Measurements from ENCODE around the gene PLCH1. TPM values are rescaled to one million over a fixed set of nuclear protein-coding genes. Genes with fewer than 3 reads are reported as not detected.

PLCH1 gene
- total RNA-seq, 1 donor from 2014 or later = 2.9 TPM

GRCh38 chr3:155605571-155605970 lies 139.3 kb downstream of the PLCH1 start:
- Histone ChIP-seq H3K27me3 (ENCODE audit: control insufficient read depth, insufficient read depth, low read length) (no peaks in the 10 kb centered on the region), H3K4me3 (ENCODE audit: low read depth, low read length) (no peak overlapping the region), H3K36me3 (ENCODE audit: control insufficient read depth, insufficient read depth, low read length) (no peaks in the 10 kb centered on the region)
- no peak for DNase-seq (ENCODE audit: low read depth)
- TF ChIP-seq, protein P1, sequence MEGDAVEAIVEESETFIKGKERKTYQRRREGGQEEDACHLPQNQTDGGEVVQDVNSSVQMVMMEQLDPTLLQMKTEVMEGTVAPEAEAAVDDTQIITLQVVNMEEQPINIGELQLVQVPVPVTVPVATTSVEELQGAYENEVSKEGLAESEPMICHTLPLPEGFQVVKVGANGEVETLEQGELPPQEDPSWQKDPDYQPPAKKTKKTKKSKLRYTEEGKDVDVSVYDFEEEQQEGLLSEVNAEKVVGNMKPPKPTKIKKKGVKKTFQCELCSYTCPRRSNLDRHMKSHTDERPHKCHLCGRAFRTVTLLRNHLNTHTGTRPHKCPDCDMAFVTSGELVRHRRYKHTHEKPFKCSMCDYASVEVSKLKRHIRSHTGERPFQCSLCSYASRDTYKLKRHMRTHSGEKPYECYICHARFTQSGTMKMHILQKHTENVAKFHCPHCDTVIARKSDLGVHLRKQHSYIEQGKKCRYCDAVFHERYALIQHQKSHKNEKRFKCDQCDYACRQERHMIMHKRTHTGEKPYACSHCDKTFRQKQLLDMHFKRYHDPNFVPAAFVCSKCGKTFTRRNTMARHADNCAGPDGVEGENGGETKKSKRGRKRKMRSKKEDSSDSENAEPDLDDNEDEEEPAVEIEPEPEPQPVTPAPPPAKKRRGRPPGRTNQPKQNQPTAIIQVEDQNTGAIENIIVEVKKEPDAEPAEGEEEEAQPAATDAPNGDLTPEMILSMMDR (IDR thresholded peaks at IDR 0.05; ENCODE audit: insufficient read depth, low read length, poor library complexity, severe bottlenecking) = no peak

DNA sequence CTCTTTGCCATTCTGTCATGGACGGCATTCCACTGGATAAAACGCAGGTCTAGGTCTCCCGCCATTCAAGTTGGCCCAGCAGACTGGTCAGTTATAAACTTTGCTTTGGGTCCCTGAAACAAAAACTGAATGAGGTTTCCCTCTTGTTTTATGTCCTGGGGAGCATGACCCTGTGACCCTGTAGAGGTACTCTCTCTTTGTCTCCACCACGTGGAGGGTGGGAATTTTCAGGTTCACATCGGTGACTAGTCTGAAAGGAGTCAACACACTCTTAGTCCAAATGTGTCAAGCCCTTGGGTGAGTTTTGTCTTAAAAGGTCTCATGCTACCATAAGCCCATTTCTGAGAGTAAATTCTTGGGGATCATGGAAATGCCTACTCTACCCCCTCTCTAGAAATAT lies 139.9 kb downstream of the PLCH1 start:
- Histone ChIP-seq H3K27me3 (ENCODE audit: control insufficient read depth, insufficient read depth, low read length) (no peaks in the 10 kb centered on the region), H3K4me3 (ENCODE audit: low read depth, low read length) (no peak overlapping the region), H3K36me3 (ENCODE audit: control insufficient read depth, insufficient read depth, low read length) (no peaks in the 10 kb centered on the region)
- DNase-seq (ENCODE audit: low read depth) = no peak
- TF ChIP-seq, protein P1 (IDR thresholded peaks at IDR 0.05; ENCODE audit: insufficient read depth, low read length, poor library complexity, severe bottlenecking) = no peak

GRCh38 chr3:155604126-155604525 lies 140.7 kb downstream of the PLCH1 start:
- TF ChIP-seq, protein P1 (IDR thresholded peaks at IDR 0.05; ENCODE audit: insufficient read depth, low read length, poor library complexity, severe bottlenecking) = no peak
- H3K36me3 ChIP-seq (ENCODE audit: control insufficient read depth, insufficient read depth, low read length) = no peaks in the 10 kb centered on the region
- no peak for DNase-seq (ENCODE audit: low read depth)
- H3K4me3 ChIP-seq (ENCODE audit: low read depth, low read length) = no peak overlapping the region
- no peaks in the 10 kb centered on the region for H3K27me3 ChIP-seq (ENCODE audit: control insufficient read depth, insufficient read depth, low read length)

- H3K4me3 ChIP-seq (ENCODE audit: low read depth, low read length) = no peak overlapping the region
- TF ChIP-seq, protein P1 (IDR thresholded peaks at IDR 0.05; ENCODE audit: insufficient read depth, low read length, poor library complexity, severe bottlenecking) = no peak
- no peak for DNase-seq (ENCODE audit: low read depth)
- H3K36me3 ChIP-seq (ENCODE audit: control insufficient read depth, insufficient read depth, low read length) = no peaks in the 10 kb centered on the region
- no peaks in the 10 kb centered on the region for H3K27me3 ChIP-seq (ENCODE audit: control insufficient read depth, insufficient read depth, low read length)
Measured at GRCh38 chr3:155603302-155603701, 141.6 kb downstream of the PLCH1 start.

DNA sequence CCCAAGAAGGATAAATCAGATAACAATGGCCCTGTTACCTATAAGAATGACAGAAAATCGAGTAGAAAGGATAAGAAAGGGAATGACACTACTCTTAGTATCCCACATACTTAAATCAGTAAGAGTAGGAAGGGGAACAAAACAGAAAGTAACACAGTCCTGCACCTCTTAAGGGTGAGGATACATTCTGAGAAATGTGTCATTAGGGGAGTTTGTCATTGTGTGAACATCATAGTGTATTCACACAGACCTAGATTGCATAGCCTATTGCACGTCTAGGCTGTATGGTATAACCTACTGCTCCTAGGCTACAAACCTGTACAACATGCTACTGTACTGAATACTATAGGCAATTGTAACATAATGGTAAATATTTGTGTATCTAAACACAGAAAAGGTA lies 142.6 kb downstream of the PLCH1 start:
- DNase-seq (ENCODE audit: low read depth) = no peak
- Histone ChIP-seq H3K27me3 (ENCODE audit: control insufficient read depth, insufficient read depth, low read length) (no peaks in the 10 kb centered on the region), H3K4me3 (ENCODE audit: low read depth, low read length) (no peak overlapping the region), H3K36me3 (ENCODE audit: control insufficient read depth, insufficient read depth, low read length) (no peaks in the 10 kb centered on the region)
- TF ChIP-seq, protein P1 (IDR thresholded peaks at IDR 0.05; ENCODE audit: insufficient read depth, low read length, poor library complexity, severe bottlenecking) = no peak

GRCh38 chr3:155598671-155599070 lies 146.2 kb downstream of the PLCH1 start:
- TF ChIP-seq, protein P1 (IDR thresholded peaks at IDR 0.05; ENCODE audit: insufficient read depth, low read length, poor library complexity, severe bottlenecking) = no peak
- H3K36me3 ChIP-seq (ENCODE audit: control insufficient read depth, insufficient read depth, low read length) = no peaks in the 10 kb centered on the region
- no peak for DNase-seq (ENCODE audit: low read depth)
- H3K4me3 ChIP-seq (ENCODE audit: low read depth, low read length) = no peak overlapping the region
- H3K27me3 ChIP-seq (ENCODE audit: control insufficient read depth, insufficient read depth, low read length) = no peaks in the 10 kb centered on the region
